Loucy (cell line): ENCODE data around the gene SPIN1.

Source experiments
- H2AFZ ChIP-seq: fragments of 200-600 bp; sonication (generic); 2 replicates; pipeline ENCODE4 v1.6.0; 2016; ENCODE audit warnings: antibody characterized with exemption, mild to moderate bottlenecking, low read length, moderate library complexity
- H3F3A ChIP-seq: fragments of 200-600 bp; 2 replicates; pipeline ENCODE4 v1.6.0; 2016; ENCODE audit warnings: antibody characterized with exemption, low read depth, mild to moderate bottlenecking
- H3K27me3 ChIP-seq: fragments of 200-600 bp; sonication (generic); 2 replicates; pipeline ENCODE4 v1.6.1; 2014; ENCODE audit warnings: low read length, mild to moderate bottlenecking; ENCODE audit not compliant: insufficient read depth, poor library complexity, severe bottlenecking
- H3K36me3 ChIP-seq: fragments of 200-600 bp; sonication (generic); 2 replicates; pipeline ENCODE4 v1.6.1; 2016; ENCODE audit warnings: low read length; ENCODE audit not compliant: insufficient read depth
- H3K4me1 ChIP-seq: fragments of 200-600 bp; sonication (generic); 2 replicates; pipeline ENCODE4 v1.5.1; 2014; ENCODE audit warnings: low read length, mild to moderate bottlenecking; ENCODE audit not compliant: insufficient read depth, poor library complexity, severe bottlenecking
- H3K4me2 ChIP-seq: fragments of 200-600 bp; sonication (generic); 2 replicates; pipeline ENCODE4 v1.6.0; 2014; ENCODE audit warnings: antibody characterized with exemption, low read length, low read depth, mild to moderate bottlenecking; ENCODE audit not compliant: poor library complexity, severe bottlenecking
- H3K4me3 ChIP-seq: fragments of 200-600 bp; sonication (generic); 2 replicates; pipeline ENCODE4 v1.5.1; 2014; ENCODE audit warnings: low read length, mild to moderate bottlenecking, mixed read lengths; ENCODE audit not compliant: poor library complexity, severe bottlenecking
- H3K79me2 ChIP-seq: fragments of 200-600 bp; sonication (generic); 2 replicates; pipeline ENCODE4 v1.6.1; 2014; ENCODE audit warnings: low read length; ENCODE audit not compliant: insufficient read depth
- H3K9ac ChIP-seq: fragments of 200-600 bp; sonication (generic); 2 replicates; pipeline ENCODE4 v1.6.0; 2014; ENCODE audit warnings: mild to moderate bottlenecking, low read depth, low read length, moderate library complexity; ENCODE audit not compliant: poor library complexity, severe bottlenecking
- H3K9me2 ChIP-seq: fragments of 200-600 bp; sonication (generic); replicated peaks from 2 replicates; pipeline ENCODE4 v1.6.1; 2016; ENCODE audit warnings: low read depth, low read length, mixed read lengths
- H3K9me3 ChIP-seq: fragments of 200-600 bp; sonication (generic); 2 replicates; pipeline ENCODE4 v1.6.1; 2014; ENCODE audit warnings: mild to moderate bottlenecking, antibody characterized with exemption, low read length, low read depth; ENCODE audit not compliant: insufficient read depth
- H4K20me1 ChIP-seq: fragments of 200-600 bp; sonication (generic); 2 replicates; pipeline ENCODE4 v1.6.0; 2014; ENCODE audit warnings: antibody characterized with exemption, low read length, mild to moderate bottlenecking; ENCODE audit not compliant: insufficient read depth, poor library complexity, severe bottlenecking
- CTCF ChIP-seq: fragments of 200-600 bp; sonication (generic); conservative IDR thresholded peaks from 2 replicates; pipeline ENCODE4 v1.5.1; 2014; ENCODE audit warnings: mild to moderate bottlenecking, antibody characterized with exemption, low read length
- EZH2phosphoT487 ChIP-seq: fragments of 200-600 bp; IDR thresholded peaks from 2 replicates; pipeline ENCODE4 v1.6.1; 2018; ENCODE audit warnings: antibody characterized with exemption, mild to moderate bottlenecking, moderate library complexity, borderline replicate concordance

The SPIN1 gene

GRCh38 chr9:88399966-88400365 is 11.7 kb downstream of the SPIN1 start:
- Histone ChIP-seq H3K4me2 (no peak overlapping the region), H3K27me3 (no peaks in the 10 kb centered on the region), H3F3A (no peaks in the 10 kb centered on the region), H3K4me1 (peaks cover 11% of the 10 kb centered on the region), H2AFZ (no peak overlapping the region), H3K79me2 (peaks cover 100% of the 10 kb centered on the region), H3K9ac (no peak overlapping the region), H3K36me3 (peaks cover 3% of the 10 kb centered on the region; the same call in 1 of the 2 replicates), H3K9me3 (no peaks in the 10 kb centered on the region), H3K4me3 (no peak overlapping the region), H4K20me1 (peaks cover 91% of the 10 kb centered on the region), H3K9me2 (no peaks in the 10 kb centered on the region)
- TF ChIP-seq CTCF (no peak), EZH2phosphoT487 (no peak)

- H3K4me2 ChIP-seq = no peak overlapping the region
- no peak overlapping the region for H3K9ac ChIP-seq
- H4K20me1 ChIP-seq = peaks cover 92% of the 10 kb centered on the region
- no peak overlapping the region for H3K4me3 ChIP-seq
- no peak overlapping the region for H2AFZ ChIP-seq
- peaks cover 5% of the 10 kb centered on the region for H3K4me1 ChIP-seq
- TF ChIP-seq EZH2phosphoT487 = no peak
- no peak for TF ChIP-seq CTCF
- no peaks in the 10 kb centered on the region for H3K9me2 ChIP-seq
- H3K9me3 ChIP-seq = no peaks in the 10 kb centered on the region
- H3F3A ChIP-seq = no peaks in the 10 kb centered on the region
- H3K36me3 ChIP-seq = peaks cover 3% of the 10 kb centered on the region; the same call in 1 of the 2 replicates
- H3K79me2 ChIP-seq = peaks cover 100% of the 10 kb centered on the region
- H3K27me3 ChIP-seq = no peaks in the 10 kb centered on the region
Observed at GRCh38 chr9:88403340-88403739, 15.1 kb downstream of the SPIN1 start.

GRCh38 chr9:88406051-88406450 is 17.8 kb downstream of the SPIN1 start:
- no peaks in the 10 kb centered on the region for H3F3A ChIP-seq
- H3K9me2 ChIP-seq = no peaks in the 10 kb centered on the region
- H3K27me3 ChIP-seq = no peaks in the 10 kb centered on the region
- H3K9me3 ChIP-seq = no peaks in the 10 kb centered on the region
- H3K4me2 ChIP-seq = no peak overlapping the region
- no peak overlapping the region for H2AFZ ChIP-seq
- H3K79me2 ChIP-seq = peaks cover 100% of the 10 kb centered on the region
- no peak overlapping the region for H3K4me3 ChIP-seq
- peaks cover 76% of the 10 kb centered on the region for H4K20me1 ChIP-seq
- H3K4me1 ChIP-seq = peaks cover 5% of the 10 kb centered on the region
- H3K9ac ChIP-seq = no peak overlapping the region
- H3K36me3 ChIP-seq = no peaks in the 10 kb centered on the region; the same call in 1 of the 2 replicates
- TF ChIP-seq EZH2phosphoT487 (no peak), CTCF (no peak)
